Mucosa of descending colon (tissue), 3 donors: ENCODE data around the gene DCAF6. TPM values are rescaled to one million over a fixed set of nuclear protein-coding genes. Genes with fewer than 3 reads are reported as not detected.

Experiments
- ATAC-seq: fragments of 200-7000 bp; cut with Tn5 transposase; one replicate; pipeline ENCODE4 v1.9.1; 2020; ENCODE audit warnings: mild to moderate bottlenecking, moderate library complexity
- DNase-seq, 3 donors: peaks; one replicate each; pipeline ENCODE4 v3.0.0-alpha.2; 2020
- H3K36me3 ChIP-seq: fragments of 200-600 bp; one replicate; pipeline ENCODE4 v1.8.0; 2021; ENCODE audit warnings: low read depth, mild to moderate bottlenecking
- H3K4me1 ChIP-seq: fragments of 200-600 bp; one replicate; pipeline ENCODE4 v1.8.0; 2021; ENCODE audit warnings: low read depth, mild to moderate bottlenecking
- H3K4me3 ChIP-seq: fragments of 200-600 bp; one replicate; pipeline ENCODE4 v1.8.0; 2021; ENCODE audit warnings: mild to moderate bottlenecking
- H3K9me3 ChIP-seq: fragments of 200-600 bp; one replicate; pipeline ENCODE4 v1.8.0; 2021; ENCODE audit warnings: mild to moderate bottlenecking
- intact Hi-C, 2 donors: fragments of 100-400 bp; cut with DNase I in 1 of 2; cut with micrococcal nuclease in 1 of 2; formaldehyde crosslinking; loops; one replicate each; pipeline versions ENCODE4 v1.11.0 to v1.11.1; 2022; cut with DNase I, micrococcal nuclease
- total RNA-seq, 3 donors: library from RNA; stranded (reverse); fragmentation: NEBNext Ultra II Directional in 2 of 3; extraction: Animal tissue kit (Norgen Biotek cat#: 25700) in 2 of 3; gene quantifications; one replicate each; pipeline versions ENCODE4 v1.2.1 to v1.2.4, GENCODE V29; 2021 to 2023
- TF ChIP-seq, protein P1 (sequence below): fragments of 200-600 bp; IDR thresholded peaks from one replicate; pipeline ENCODE4 v1.8.0; 2022; ENCODE audit warnings: antibody characterized with exemption, mild to moderate bottlenecking
- donor health status: DM: no; HTN: no; CAD: no; lungs with moderate emphysema.
- donor health status: DM: no; HTN: no; CAD: no.
- donor health status: DM: no; HTN: yes; CAD: no.

The DCAF6 gene
- total RNA-seq, 3 donors from 2014 or later: 57.1 to 71.7 (median 62.2) TPM

DNA sequence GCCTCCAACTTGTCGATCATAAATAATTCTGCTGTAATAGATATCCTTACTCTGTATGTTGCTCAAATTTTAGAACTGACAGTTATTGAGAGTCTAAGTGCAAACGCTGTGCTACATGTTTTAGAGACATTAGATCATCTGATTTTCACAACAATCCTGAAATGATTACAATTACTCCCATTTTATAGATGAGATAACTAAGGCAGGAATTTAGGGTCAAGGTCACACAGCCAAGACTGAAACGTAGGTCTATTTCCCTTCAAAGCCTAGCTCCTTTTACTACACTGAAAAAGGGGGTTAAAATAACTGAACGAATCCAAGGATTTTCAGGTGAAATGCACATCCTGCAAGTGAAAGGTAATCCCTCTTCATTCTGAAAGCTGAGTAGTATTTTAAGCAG lies 2.7 kb upstream of the DCAF6 start:
- DNase-seq: no peak
- Histone ChIP-seq H3K36me3 (no peaks in the 10 kb centered on the region), H3K4me3 (no peak overlapping the region), H3K4me1 (peaks cover 23% of the 10 kb centered on the region), H3K9me3 (no peaks in the 10 kb centered on the region)
- intact Hi-C loops: no loop called here
- TF ChIP-seq, protein P1, sequence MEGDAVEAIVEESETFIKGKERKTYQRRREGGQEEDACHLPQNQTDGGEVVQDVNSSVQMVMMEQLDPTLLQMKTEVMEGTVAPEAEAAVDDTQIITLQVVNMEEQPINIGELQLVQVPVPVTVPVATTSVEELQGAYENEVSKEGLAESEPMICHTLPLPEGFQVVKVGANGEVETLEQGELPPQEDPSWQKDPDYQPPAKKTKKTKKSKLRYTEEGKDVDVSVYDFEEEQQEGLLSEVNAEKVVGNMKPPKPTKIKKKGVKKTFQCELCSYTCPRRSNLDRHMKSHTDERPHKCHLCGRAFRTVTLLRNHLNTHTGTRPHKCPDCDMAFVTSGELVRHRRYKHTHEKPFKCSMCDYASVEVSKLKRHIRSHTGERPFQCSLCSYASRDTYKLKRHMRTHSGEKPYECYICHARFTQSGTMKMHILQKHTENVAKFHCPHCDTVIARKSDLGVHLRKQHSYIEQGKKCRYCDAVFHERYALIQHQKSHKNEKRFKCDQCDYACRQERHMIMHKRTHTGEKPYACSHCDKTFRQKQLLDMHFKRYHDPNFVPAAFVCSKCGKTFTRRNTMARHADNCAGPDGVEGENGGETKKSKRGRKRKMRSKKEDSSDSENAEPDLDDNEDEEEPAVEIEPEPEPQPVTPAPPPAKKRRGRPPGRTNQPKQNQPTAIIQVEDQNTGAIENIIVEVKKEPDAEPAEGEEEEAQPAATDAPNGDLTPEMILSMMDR: no peak
- ATAC-seq: no peak

DNA sequence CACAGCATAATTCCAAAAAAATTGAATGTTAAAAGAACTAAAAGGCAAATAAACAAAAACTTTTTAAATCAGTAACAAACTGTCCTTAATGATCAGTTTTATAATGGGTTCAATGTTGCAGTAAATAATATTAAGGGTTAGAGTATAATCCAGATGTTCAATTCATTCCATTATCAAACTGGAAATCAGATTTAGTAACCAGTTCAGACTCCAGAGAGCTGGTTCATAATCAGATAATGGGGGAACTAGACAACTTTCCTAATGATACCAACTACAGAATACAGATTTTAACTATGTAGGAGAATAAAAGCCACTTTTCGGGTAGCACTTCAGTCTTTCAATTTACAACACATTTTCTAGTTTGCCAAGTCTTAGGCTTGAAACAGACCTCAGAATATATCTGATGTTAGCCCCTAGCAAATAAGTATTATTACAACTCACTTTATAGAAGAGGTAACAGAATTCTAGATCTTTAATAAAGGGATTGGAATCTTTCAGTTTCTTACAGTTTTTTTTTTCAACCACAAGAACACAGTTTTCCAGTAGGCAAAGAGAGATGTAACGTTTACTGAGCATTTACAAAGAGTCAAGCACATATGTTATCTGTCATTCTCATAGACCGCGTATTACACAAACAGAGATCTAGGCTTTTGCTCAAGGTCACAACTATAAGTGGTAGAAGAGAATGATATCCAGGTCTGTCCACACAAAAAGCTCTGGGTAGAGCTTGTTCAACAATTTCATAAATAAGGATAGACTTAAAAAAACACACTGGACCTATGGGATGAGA lies 1.9 kb upstream of the DCAF6 start:
- intact Hi-C loops: no loop called here
- peak overlapping the region; percentile 97 for H3K4me3 ChIP-seq
- TF ChIP-seq, protein P1: no peak
- no peaks in the 10 kb centered on the region for H3K9me3 ChIP-seq
- ATAC-seq: no peak
- peaks cover 30% of the 10 kb centered on the region for H3K4me1 ChIP-seq
- H3K36me3 ChIP-seq: no peaks in the 10 kb centered on the region
- no peak for DNase-seq

DNA sequence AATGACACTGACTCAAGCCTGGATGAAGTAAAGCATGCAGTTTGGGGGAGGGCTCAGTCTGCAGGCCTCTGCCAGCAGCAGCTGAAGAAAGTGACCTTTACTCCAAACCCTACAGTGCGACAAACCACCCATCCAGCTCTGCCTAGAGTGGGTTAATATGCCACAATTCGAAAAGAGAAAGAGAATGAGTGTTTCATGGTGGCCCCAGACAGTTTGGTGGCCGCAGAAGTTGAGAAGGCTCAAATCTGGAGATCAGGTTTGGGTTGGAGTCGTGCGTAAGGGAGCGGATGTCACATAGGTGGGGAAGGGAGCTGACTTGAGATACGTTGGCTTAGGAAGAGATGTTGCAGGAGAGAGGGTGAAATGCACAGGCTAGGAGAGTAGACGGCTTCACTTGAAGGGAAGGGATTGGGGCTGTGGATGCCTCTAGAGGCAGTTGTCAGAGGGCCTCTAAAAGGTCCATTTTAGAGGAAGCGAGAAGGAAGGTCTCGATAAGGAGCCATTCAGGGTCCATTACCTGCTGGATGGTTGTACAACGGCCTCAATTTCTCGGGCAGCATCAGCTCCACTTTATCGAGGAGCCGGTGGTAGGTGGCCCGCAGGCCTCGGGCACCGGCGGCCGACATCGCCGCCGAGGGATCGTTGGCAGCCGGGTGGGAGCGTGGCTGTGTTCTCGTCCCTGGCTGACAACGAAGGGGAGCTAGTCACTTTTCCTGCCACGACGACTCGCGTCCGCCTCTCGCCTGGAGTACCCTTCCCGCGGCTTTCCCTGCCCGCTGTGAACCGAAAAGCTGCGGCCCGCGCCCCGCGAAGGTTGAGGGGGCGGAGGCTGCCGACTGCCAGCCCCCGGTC lies 1.0 kb upstream of the DCAF6 start:
- Histone ChIP-seq H3K36me3 (no peaks in the 10 kb centered on the region), H3K4me1 (peaks cover 32% of the 10 kb centered on the region), H3K4me3 (peak overlapping the region; percentile 97), H3K9me3 (no peaks in the 10 kb centered on the region)
- TF ChIP-seq, protein P1: no peak
- ATAC-seq (peak; percentile 36), DNase-seq (peak in 2 of 3 donors; percentile 53 to 67)
- intact Hi-C loops: no loop called here

DNA sequence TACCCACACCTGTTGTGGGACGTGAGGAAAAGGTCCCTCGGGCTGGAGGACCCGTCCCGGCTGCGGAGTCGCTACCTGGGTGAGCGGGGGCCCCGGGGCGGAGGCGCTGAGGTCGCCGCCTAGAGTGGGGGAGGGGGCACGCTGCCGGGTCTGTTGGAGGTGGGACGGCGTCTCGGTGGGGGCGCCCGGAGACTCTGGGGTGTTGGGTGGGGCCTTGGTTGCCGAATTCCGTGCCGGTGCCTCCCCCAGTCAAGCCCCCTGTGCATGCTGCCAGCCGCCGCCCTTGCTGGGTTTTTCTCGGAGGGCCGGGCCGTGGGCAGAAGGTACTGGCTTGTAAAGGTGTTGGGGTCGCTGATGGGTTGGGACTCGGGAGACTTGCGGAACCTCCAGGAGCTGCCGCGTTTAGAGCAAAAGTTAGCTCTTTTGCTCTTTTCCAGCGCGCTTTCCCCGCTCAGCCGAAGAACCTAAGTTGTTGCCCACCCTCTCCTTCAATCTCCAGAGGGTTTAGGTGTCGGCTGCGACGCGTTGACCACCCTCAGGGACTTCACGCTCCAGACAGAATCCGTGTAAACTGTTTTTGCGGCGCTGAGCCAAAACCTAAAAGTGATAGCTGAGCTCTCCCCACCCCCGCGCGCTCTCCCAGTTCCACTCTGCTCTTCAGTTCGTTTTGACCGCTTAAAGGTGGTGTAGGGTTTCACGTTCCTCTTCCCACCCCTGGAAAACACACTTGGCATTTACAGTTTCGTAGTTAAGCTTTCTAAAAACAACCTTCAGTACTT lies 636 bp downstream of the DCAF6 start, which contains the start of gene MPC2:
TSS of gene MPC2 (minus strand) at position 143 of the 779 bp plus-strand sequence. CDS start 1,231 bp downstream, outside the sequence.
- Histone ChIP-seq H3K4me1 (peaks cover 28% of the 10 kb centered on the region), H3K9me3 (no peaks in the 10 kb centered on the region), H3K36me3 (no peaks in the 10 kb centered on the region), H3K4me3 (peak within 1 kb of the TSS; percentile 97)
- TF ChIP-seq, protein P1: no peak
- ATAC-seq: peak; percentile 11
- intact Hi-C loops: no loop called here
- DNase-seq: peak; percentile 79 to 85 (median 83)

DNA sequence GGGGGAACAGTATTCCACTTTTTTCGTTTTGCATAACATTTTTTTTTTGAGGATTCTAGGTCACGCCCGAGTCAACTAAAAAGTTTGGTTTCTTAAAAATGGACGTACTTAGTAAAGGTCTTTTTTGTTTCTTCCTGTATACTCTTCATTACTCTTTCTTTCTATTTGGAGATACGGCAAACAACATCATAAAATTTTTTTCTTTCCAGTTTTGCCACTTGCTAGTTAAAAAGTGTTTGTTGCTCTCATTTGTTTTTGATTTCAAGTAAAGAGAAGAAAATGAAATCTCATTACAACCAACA lies 1.2 kb downstream of the DCAF6 start:
- Histone ChIP-seq H3K4me1 (peaks cover 24% of the 10 kb centered on the region), H3K9me3 (no peaks in the 10 kb centered on the region), H3K36me3 (no peaks in the 10 kb centered on the region), H3K4me3 (peak overlapping the region; percentile 97)
- ATAC-seq (no peak), DNase-seq (no peak)
- TF ChIP-seq, protein P1: no peak
- intact Hi-C loops: no loop called here
